K562 (cell line): Measurements from ENCODE around the gene ZC3H13. TPM values are rescaled to one million over a fixed set of nuclear protein-coding genes. Genes with fewer than 3 reads are reported as not detected.

Experiments used
- ATAC-seq: fragments of 200-7000 bp; cut with Tn5 transposase; 3 replicates; pipeline ENCODE4 v1.9.1; 2020; ENCODE audit warnings: moderate library complexity
- BruUV-seq: library from RNA; stranded (reverse); fragments of 400-500 nt; replicated peaks from 2 replicates; lab custom pipeline; 2021; lab: Mats Ljungman, UMichigan
- CTCF ChIA-PET: fragments of 300-600 bp; formaldehyde crosslinking; extraction: SDS; loops from one replicate; lab custom pipeline; 2021; ENCODE audit warnings: low intra/inter-chr PET ratio; lab: Yijun Ruan, JAX
- POLR2A ChIA-PET: fragments of 300-600, 350-650 bp; sonication (Branson Sonifier 250); formaldehyde crosslinking; extraction: SDS; loops from one replicate; lab custom pipeline; 2021; ENCODE audit warnings: antibody characterized with exemption, inconsistent platforms; lab: Yijun Ruan, JAX
- DNase-seq, 4 experiments: peaks; one replicate each; pipeline versions ENCODE4 v3.0.0 to v3.0.0-alpha.2; 2011 to 2018; ENCODE audit warnings: low spot score in 3 of 4, mixed read lengths in 3 of 4; ENCODE audit errors: extremely low read depth in 1 of 4
- FAIRE-seq: peaks from 2 replicates; lab custom pipeline; 2011; peaks lifted over from hg19 to GRCh38; lab: Jason Lieb, UNC
- H2AFZ ChIP-seq: 2 replicates; pipeline ENCODE4 v1.6.0; 2011; ENCODE audit warnings: low read depth, low read length, control low read depth, inconsistent platforms
- H3K27ac ChIP-seq: fragments of 200-600 bp; 3 replicates; pipeline ENCODE4 v1.8.0; 2011; ENCODE audit warnings: low read depth, mild to moderate bottlenecking, control low read depth, inconsistent platforms, low read length, moderate library complexity, mixed read lengths; ENCODE audit errors: extremely low read depth
- H3K27me3 ChIP-seq, 2 experiments: fragments of 300-600 bp in 1 of 2; 2 replicates in 1 of 2; 3 replicates in 1 of 2; pipeline versions ENCODE4 v1.6.0 to v1.8.0; 2011; ENCODE audit warnings: inconsistent platforms in 2 of 2, low read length in 2 of 2, mild to moderate bottlenecking in 1 of 2, mixed read lengths in 1 of 2, moderate library complexity in 1 of 2; ENCODE audit not compliant: control insufficient read depth in 2 of 2, insufficient read depth in 2 of 2
- H3K36me3 ChIP-seq: fragments of 300-600 bp; 3 replicates; pipeline ENCODE4 v1.8.0; 2011; ENCODE audit warnings: mild to moderate bottlenecking, low read length, inconsistent platforms; ENCODE audit not compliant: control insufficient read depth, insufficient read depth
- H3K4me1 ChIP-seq, 2 experiments: fragments of 200-600 bp in 1 of 2; replicated peaks in 1 of 2; 2 replicates in 1 of 2; 3 replicates in 1 of 2; pipeline versions ENCODE4 v1.5.1 to v1.8.0; 2011; ENCODE audit warnings: inconsistent platforms in 2 of 2, low read length in 2 of 2, mild to moderate bottlenecking in 1 of 2, mixed read lengths in 1 of 2, moderate library complexity in 1 of 2; ENCODE audit not compliant: control insufficient read depth in 2 of 2, insufficient read depth in 2 of 2
- H3K4me2 ChIP-seq: 2 replicates; pipeline ENCODE4 v1.6.1; 2011; ENCODE audit warnings: low read length, control low read depth, inconsistent platforms, mixed read lengths; ENCODE audit not compliant: insufficient read depth
- H3K4me3 ChIP-seq: fragments of 200-600 bp; sonication (generic), shearing (Covaris generic); 2 replicates; pipeline ENCODE4 v1.5.1; 2016; ENCODE audit warnings: control low read depth, inconsistent platforms
- H3K79me2 ChIP-seq: fragments of 200-600 bp; 3 replicates; pipeline ENCODE4 v1.8.0; 2011; ENCODE audit warnings: low read length, inconsistent platforms; ENCODE audit not compliant: control insufficient read depth, insufficient read depth
- H3K9ac ChIP-seq, 2 experiments: 2 replicates each; pipeline versions ENCODE4 v1.6.0 to v1.6.1; 2011; ENCODE audit warnings: low read depth in 2 of 2, low read length in 2 of 2, control low read depth in 1 of 2, inconsistent platforms in 1 of 2, mild to moderate bottlenecking in 1 of 2, mixed read lengths in 1 of 2; ENCODE audit not compliant: insufficient read depth in 1 of 2
- H3K9me1 ChIP-seq: one replicate; pipeline ENCODE4 v1.6.0; 2011; ENCODE audit warnings: inconsistent platforms, mild to moderate bottlenecking, low read length, moderate library complexity; ENCODE audit not compliant: control insufficient read depth, insufficient read depth
- H3K9me3 ChIP-seq: replicated peaks from 2 replicates; pipeline ENCODE4 v1.5.1; 2011; ENCODE audit warnings: low read depth, low read length, inconsistent platforms; ENCODE audit not compliant: control insufficient read depth, insufficient read depth
- H4K20me1 ChIP-seq: replicated peaks from 2 replicates; pipeline ENCODE4 v1.6.1; 2011; ENCODE audit warnings: low read length, inconsistent platforms, mixed read lengths; ENCODE audit not compliant: control insufficient read depth, insufficient read depth
- EWSR1 ChIP-seq: fragments of 450-650 bp; IDR thresholded peaks from 2 replicates; pipeline ENCODE4 v1.6.1; 2018; ENCODE audit warnings: borderline replicate concordance, mild to moderate bottlenecking, low read depth, moderate library complexity; ENCODE audit not compliant: partially characterized antibody
- IRF2 ChIP-seq: sonication (generic); formaldehyde crosslinking; IDR thresholded peaks from 2 replicates; pipeline ENCODE4 v1.8.1; 2022; ENCODE audit warnings: mild to moderate bottlenecking, missing genetic modification reagents
- KDM2B ChIP-seq: fragments of 250-450 bp; sonication (Bioruptor Pico); IDR thresholded peaks from 2 replicates; pipeline ENCODE4 v1.8.0; 2021; ENCODE audit warnings: mild to moderate bottlenecking, moderate library complexity
- KLF10 ChIP-seq: fragments of 250-450 bp; sonication (Bioruptor Pico); IDR thresholded peaks from 2 replicates; pipeline ENCODE4 v1.6.1; 2021; ENCODE audit warnings: matching md5 sums
- LARP7 ChIP-seq: fragments of 450-650 bp; IDR thresholded peaks from 2 replicates; pipeline ENCODE4 v1.6.1; 2016
- LCOR ChIP-seq: sonication (generic); formaldehyde crosslinking; IDR thresholded peaks from 2 replicates; pipeline ENCODE4 v1.8.0; 2022; ENCODE audit warnings: mild to moderate bottlenecking, missing genetic modification reagents
- MCM3 ChIP-seq: fragments of 450-650 bp; IDR thresholded peaks from 2 replicates; pipeline ENCODE4 v1.6.1; 2016
- NRF1 ChIP-seq, 2 experiments: fragments of 450-650 bp; IDR thresholded peaks in 1 of 2; conservative IDR thresholded peaks in 1 of 2; 2 replicates each; pipeline ENCODE4 v1.6.1; 2014; ENCODE audit warnings: mild to moderate bottlenecking in 2 of 2
- PHB2 ChIP-seq: fragments of 450-650 bp; IDR thresholded peaks from 2 replicates; pipeline ENCODE4 v1.6.1; 2017; ENCODE audit warnings: low read depth
- RBM39 ChIP-seq: fragments of 200-400 bp; formaldehyde crosslinking; optimal IDR thresholded peaks from 2 replicates; pipeline ENCODE3; 2018; ENCODE audit warnings: low read depth, low read length
- RCOR1 ChIP-seq, 2 experiments: IDR thresholded peaks; 2 replicates each; pipeline ENCODE4 v1.6.1; 2012; ENCODE audit warnings: low read depth in 2 of 2, low read length in 2 of 2, borderline replicate concordance in 1 of 2, improper control_type of control experiment in 1 of 2
- RUNX1 ChIP-seq: sonication (generic); IDR thresholded peaks from 2 replicates; pipeline ENCODE4 v1.6.1; 2016; ENCODE audit warnings: antibody characterized with exemption, low read depth
- STAT6 ChIP-seq: sonication (generic); formaldehyde crosslinking; IDR thresholded peaks from 2 replicates; pipeline ENCODE4 v1.8.1; 2023; ENCODE audit warnings: mild to moderate bottlenecking, missing genetic modification reagents
- YY1 ChIP-seq, 3 experiments: IDR thresholded peaks; 2 replicates each; pipeline ENCODE4 v1.6.1; 2011; ENCODE audit warnings: low read length in 2 of 3, mild to moderate bottlenecking in 2 of 3, moderate library complexity in 2 of 3, borderline replicate concordance in 1 of 3, control low read depth in 1 of 3, low read depth in 1 of 3; ENCODE audit not compliant: insufficient read depth in 3 of 3, insufficient replicate concordance in 2 of 3, control insufficient read depth in 1 of 3, insufficient read length in 1 of 3; ENCODE audit errors: extremely low read depth in 1 of 3
- ZC3H11A ChIP-seq: IDR thresholded peaks from 2 replicates; pipeline ENCODE4 v1.6.1; 2012; ENCODE audit warnings: low read depth, low read length, improper control_type of control experiment
- ZNF184 ChIP-seq: sonication (generic); formaldehyde crosslinking; IDR thresholded peaks from 2 replicates; pipeline ENCODE4 v1.5.0; 2020; ENCODE audit warnings: missing genetic modification reagents
- ZNF324 ChIP-seq: fragments of 250-450 bp; sonication (Bioruptor Pico); IDR thresholded peaks from 2 replicates; pipeline ENCODE4 v1.4.0; 2020; ENCODE audit warnings: mild to moderate bottlenecking
- ZNF384 ChIP-seq: IDR thresholded peaks from 2 replicates; pipeline ENCODE4 v1.6.1; 2012; ENCODE audit warnings: low read depth, low read length, improper control_type of control experiment
- ZNF436 ChIP-seq: fragments of 250-450, 450-650 bp; sonication (Bioruptor Pico); formaldehyde crosslinking; IDR thresholded peaks from 2 replicates; pipeline ENCODE4 v1.7.0; 2020; ENCODE audit warnings: mild to moderate bottlenecking
- WGBS: fragments of 100-300 bp; shearing (Covaris generic); methylation state at CpG from one replicate; pipeline ENCODE4 v1.1.6; 2016; ENCODE audit warnings: low coverage, mixed read lengths; ENCODE audit not compliant: insufficient coverage; ENCODE audit errors: missing lambda C conversion rate; 5-methylcytosine and 5-hydroxymethylcytosine counted together
- in situ Hi-C: fragments of 300-500 bp; cut with MboI; formaldehyde crosslinking; loops from 4 replicates; pipeline ENCODE4 v1.15.0; 2018; ENCODE audit warnings: inconsistent platforms, mixed read lengths
- intact Hi-C: fragments of 100-400 bp; cut with micrococcal nuclease; formaldehyde crosslinking; loops from 2 replicates; pipeline ENCODE4 v1.14.2; 2022
- polyA plus RNA-seq, 8 experiments: library from polyadenylated mRNA; depleted of rRNA in 4 of 8; stranded (reverse) in 5 of 8; unstranded in 3 of 8; fragments of >200 nt; fragmentation: Nextera tagmentation in 2 of 8; fragmentation: Illumina TruSeq in 1 of 8; extraction: Ambion mirVana in 2 of 8; extraction: Trizol in 1 of 8; gene quantifications; 2 replicates each; pipeline versions ENCODE4 v1.2.1 to v1.2.3, GENCODE V29; 2011 to 2014; ENCODE audit warnings: inconsistent platforms in 1 of 8, missing spikeins in 1 of 8
- total RNA-seq, 7 experiments: library from RNA; depleted of rRNA in 6 of 7; stranded (reverse); fragments of >200 nt in 6 of 7; fragmentation: Illumina TruSeq in 2 of 7; extraction: Trizol in 2 of 7; gene quantifications; 2 replicates each; pipeline versions ENCODE4 v1.2.1 to v1.2.3, GENCODE V29; 2011 to 2021; ENCODE audit warnings: low replicate concordance in 1 of 7
- TF ChIP-seq, protein P1 (sequence below): fragments of 450-650 bp; formaldehyde crosslinking; IDR thresholded peaks from 2 replicates; pipeline ENCODE4 v1.4.0; 2020; ENCODE audit warnings: mild to moderate bottlenecking

ZC3H13 gene
- total and polyA plus RNA-seq, 9 of the 15 experiments (the other 6 are each of a cell fraction or from before 2014, with no cell fraction given): 4.9 to 27.6 (median 12.1) TPM

DNA sequence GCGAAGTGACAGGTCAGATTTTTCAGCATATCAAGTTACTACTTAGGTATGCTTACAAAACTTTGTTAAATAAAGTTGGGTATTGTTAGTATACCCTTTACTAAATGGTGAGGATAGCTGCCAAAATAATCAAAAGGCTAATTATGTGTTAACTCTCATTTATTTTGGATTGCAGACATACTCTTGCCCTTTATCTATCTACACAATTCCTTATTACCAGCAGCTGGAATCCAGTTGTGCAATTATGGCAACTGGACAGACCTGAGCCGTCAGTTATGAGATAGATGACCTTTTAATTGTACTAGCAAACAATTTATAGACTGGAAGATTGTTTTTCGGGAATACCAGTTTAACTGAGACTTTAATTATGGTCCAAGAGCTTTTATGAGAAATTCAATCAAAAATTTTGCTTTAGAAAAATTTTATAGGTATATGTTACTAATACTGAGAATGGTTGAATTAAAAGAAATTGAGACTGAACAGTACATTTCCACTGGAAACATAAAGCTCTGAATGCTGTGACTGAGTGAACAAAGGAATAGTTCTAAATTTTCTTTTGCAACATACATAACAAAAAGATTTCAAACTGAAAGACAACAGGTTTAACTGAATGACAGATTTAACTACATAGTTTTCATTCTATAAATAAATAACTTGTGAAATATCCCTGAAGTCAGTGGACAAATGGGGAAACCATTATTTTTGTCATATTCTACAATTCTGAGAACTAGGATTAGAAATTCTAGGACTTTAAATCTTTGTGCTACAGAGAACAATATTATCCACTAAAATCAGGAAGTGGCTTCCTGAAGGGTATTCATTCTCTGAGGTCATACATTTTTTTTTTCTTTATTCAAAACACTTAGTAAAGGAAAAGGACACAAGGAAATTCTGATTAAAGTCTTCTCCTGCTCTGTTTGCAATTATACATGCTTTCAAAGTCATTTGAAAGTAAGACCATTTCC lies 97.4 kb downstream of the ZC3H13 start:
- no peak for FAIRE-seq
- CTCF ChIA-PET: no interaction called here
- WGBS: 84% methylated on average over 3 of the region's 3 CpGs

More for the DNA sequence above, 97.4 kb downstream of the ZC3H13 start:
- H3K4me2 ChIP-seq: no peak overlapping the region
- H4K20me1 ChIP-seq: no peaks in the 10 kb centered on the region
- H3K9me3 ChIP-seq: no peaks in the 10 kb centered on the region
- BruUV-seq: no TSS peak
- TF ChIP-seq LCOR: no peak
- TF ChIP-seq LARP7: no peak
- TF ChIP-seq ZNF436 (CRISPR knock-in tag): no peak
- TF ChIP-seq RBM39: no peak
- no peak for TF ChIP-seq NRF1 (conservative IDR thresholded peaks at IDR 0.05 in 1 of 2, IDR thresholded peaks at IDR 0.05 in 1 of 2)
- no peak for TF ChIP-seq ZNF324 (CRISPR knock-in tag)
- no peak for TF ChIP-seq MCM3
- TF ChIP-seq EWSR1: no peak
- TF ChIP-seq ZNF184 (CRISPR knock-in tag): no peak
- TF ChIP-seq KDM2B (CRISPR knock-in tag): no peak
- TF ChIP-seq ZC3H11A: no peak
- TF ChIP-seq YY1 (IDR thresholded peaks at IDR 0.05; ENCODE audit: borderline replicate concordance in 1 of 3, control insufficient read depth in 1 of 3, extremely low read depth in 1 of 3, insufficient read depth in 3 of 3, insufficient read length in 1 of 3, insufficient replicate concordance in 2 of 3, low read depth in 1 of 3, low read length in 2 of 3): no peak
- TF ChIP-seq KLF10 (CRISPR knock-in tag): no peak
- no peak for TF ChIP-seq ZNF384
- TF ChIP-seq RCOR1 (IDR thresholded peaks at IDR 0.05; ENCODE audit: borderline replicate concordance in 1 of 2, low read depth in 2 of 2, low read length in 2 of 2): no peak
- TF ChIP-seq PHB2: no peak
- TF ChIP-seq, protein P1, sequence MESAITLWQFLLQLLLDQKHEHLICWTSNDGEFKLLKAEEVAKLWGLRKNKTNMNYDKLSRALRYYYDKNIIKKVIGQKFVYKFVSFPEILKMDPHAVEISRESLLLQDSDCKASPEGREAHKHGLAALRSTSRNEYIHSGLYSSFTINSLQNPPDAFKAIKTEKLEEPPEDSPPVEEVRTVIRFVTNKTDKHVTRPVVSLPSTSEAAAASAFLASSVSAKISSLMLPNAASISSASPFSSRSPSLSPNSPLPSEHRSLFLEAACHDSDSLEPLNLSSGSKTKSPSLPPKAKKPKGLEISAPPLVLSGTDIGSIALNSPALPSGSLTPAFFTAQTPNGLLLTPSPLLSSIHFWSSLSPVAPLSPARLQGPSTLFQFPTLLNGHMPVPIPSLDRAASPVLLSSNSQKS (CRISPR knock-in tag): no peak
- TF ChIP-seq STAT6 (CRISPR knock-in tag): no peak
- TF ChIP-seq IRF2 (CRISPR knock-in tag): no peak
- no peak for TF ChIP-seq RUNX1
- no peak overlapping the region for H3K9ac ChIP-seq
- peaks cover 24% of the 10 kb centered on the region; the same call in 2 of the 3 replicates for H3K36me3 ChIP-seq
- no peaks in the 10 kb centered on the region for H3K4me1 ChIP-seq
- no peaks in the 10 kb centered on the region for H3K79me2 ChIP-seq
- H3K27ac ChIP-seq: no peak overlapping the region
- ATAC-seq: no peak
- no peaks in the 10 kb centered on the region for H3K27me3 ChIP-seq
- DNase-seq: no peak
- intact Hi-C loops (no loop called here), in situ Hi-C loops (no loop called here)
- no peaks in the 10 kb centered on the region for H3K9me1 ChIP-seq
- H2AFZ ChIP-seq: no peak overlapping the region
- no peak overlapping the region for H3K4me3 ChIP-seq
- POLR2A ChIA-PET: interaction anchor here (1.6 kb wide), 1 partner anchor 10 kb away, joined by 4 read pairs; no protein-coding TSS in a partner anchor
